ENCODE data around the gene IL36A.

The IL36A gene

DNA sequence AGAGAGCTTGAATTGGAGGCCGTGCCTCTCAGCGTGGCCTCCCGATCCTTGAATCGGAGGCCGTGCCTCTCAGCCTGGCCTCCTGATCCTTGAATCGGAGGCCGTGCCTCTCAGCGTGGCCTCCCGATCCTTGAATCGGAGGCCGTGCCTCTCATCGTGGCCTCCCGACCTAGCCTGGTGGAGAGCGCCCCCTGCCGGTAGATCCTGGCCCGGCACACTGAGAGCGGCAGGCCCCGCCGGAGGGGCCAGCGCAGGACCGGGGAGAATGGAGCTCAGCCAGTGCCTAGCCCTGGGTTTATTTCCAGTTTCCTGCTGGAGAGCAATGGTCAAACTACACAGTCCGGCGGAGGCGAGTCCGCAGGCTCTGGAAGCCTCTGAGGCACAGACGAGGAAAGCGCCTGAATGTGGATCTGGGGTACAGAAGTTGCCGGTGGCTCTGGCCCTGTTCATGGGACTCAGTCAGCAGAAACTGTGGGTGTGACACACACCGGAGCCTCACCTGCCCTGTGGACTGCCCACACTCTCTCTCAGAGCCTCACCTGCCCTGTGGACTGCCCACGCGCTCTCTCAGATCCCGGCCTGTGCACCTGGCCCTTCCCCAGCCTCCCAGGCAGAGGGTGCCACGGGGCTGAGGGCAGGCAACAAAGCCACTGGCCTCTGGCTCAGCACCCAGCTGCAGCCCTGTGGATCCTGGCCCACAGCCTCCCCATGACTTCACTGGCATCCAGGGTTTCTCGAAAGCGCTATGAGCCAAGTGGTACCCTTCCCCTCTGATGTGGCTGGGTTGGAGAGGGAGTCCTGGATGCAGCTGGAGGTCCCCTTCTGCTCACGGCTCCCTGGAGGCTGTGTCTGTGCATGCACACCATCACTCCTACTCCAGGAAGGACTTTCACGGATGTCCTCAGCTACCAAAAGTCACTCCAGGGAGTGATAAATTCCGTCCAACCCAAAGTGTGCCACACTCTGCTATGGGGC, 45.9 kb downstream of the IL36A start:
- no peaks in the 10 kb centered on the region for H3K36me3 ChIP-seq
- TF ChIP-seq, protein P1, sequence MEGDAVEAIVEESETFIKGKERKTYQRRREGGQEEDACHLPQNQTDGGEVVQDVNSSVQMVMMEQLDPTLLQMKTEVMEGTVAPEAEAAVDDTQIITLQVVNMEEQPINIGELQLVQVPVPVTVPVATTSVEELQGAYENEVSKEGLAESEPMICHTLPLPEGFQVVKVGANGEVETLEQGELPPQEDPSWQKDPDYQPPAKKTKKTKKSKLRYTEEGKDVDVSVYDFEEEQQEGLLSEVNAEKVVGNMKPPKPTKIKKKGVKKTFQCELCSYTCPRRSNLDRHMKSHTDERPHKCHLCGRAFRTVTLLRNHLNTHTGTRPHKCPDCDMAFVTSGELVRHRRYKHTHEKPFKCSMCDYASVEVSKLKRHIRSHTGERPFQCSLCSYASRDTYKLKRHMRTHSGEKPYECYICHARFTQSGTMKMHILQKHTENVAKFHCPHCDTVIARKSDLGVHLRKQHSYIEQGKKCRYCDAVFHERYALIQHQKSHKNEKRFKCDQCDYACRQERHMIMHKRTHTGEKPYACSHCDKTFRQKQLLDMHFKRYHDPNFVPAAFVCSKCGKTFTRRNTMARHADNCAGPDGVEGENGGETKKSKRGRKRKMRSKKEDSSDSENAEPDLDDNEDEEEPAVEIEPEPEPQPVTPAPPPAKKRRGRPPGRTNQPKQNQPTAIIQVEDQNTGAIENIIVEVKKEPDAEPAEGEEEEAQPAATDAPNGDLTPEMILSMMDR (IDR thresholded peaks at IDR 0.05) = no peak
- no peak overlapping the region for H3K27ac ChIP-seq
- no peak overlapping the region for H3K4me3 ChIP-seq (ENCODE audit: low read depth in 1 of 2, low read length in 1 of 2)
- H3K9me3 ChIP-seq = no peaks in the 10 kb centered on the region
- no peaks in the 10 kb centered on the region for H3K4me1 ChIP-seq (ENCODE audit: control insufficient read depth in 1 of 2, insufficient read depth in 1 of 2, low read depth in 1 of 2, low read length in 1 of 2)
- no peaks in the 10 kb centered on the region for H3K27me3 ChIP-seq

DNA sequence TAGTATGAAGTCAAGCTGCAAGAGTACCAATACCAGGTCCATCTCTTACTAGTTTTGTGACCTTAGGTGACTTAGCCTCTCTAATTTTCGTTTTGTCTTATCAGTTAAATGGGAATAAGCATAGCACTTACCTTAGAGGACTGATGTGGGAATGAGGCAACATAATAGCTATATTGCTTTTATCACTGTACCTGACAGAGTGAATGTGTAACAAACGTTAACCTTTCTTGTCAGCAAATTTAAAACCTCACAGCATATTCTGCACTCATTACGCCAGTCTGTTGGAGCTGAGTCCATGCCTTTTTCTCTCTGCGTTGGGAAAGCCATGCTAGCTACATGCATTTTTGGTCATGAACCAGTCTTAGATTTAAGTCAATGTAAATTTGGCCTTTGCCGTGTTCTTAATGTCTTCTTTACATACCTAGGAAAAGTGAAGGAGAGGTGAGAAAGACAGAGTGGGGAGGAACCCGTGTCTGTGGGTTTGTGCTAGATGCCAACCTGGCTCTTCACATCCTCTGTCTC, 47.2 kb downstream of the IL36A start, which contains the start of gene IL36B:
IL36B (minus strand) TSS at position 472 of the 522 bp plus-strand sequence.
- no peaks in the 10 kb centered on the region for H3K4me1 ChIP-seq (ENCODE audit: control insufficient read depth in 1 of 2, insufficient read depth in 1 of 2, low read depth in 1 of 2, low read length in 1 of 2)
- no peaks in the 10 kb centered on the region for H3K9me3 ChIP-seq
- no peak within 1 kb of the TSS for H3K27ac ChIP-seq
- no peak within 1 kb of the TSS for H3K4me3 ChIP-seq (ENCODE audit: low read depth in 1 of 2, low read length in 1 of 2)
- TF ChIP-seq, protein P1 (IDR thresholded peaks at IDR 0.05) = no peak
- no peaks in the 10 kb centered on the region for H3K36me3 ChIP-seq
- H3K27me3 ChIP-seq = no peaks in the 10 kb centered on the region

DNA sequence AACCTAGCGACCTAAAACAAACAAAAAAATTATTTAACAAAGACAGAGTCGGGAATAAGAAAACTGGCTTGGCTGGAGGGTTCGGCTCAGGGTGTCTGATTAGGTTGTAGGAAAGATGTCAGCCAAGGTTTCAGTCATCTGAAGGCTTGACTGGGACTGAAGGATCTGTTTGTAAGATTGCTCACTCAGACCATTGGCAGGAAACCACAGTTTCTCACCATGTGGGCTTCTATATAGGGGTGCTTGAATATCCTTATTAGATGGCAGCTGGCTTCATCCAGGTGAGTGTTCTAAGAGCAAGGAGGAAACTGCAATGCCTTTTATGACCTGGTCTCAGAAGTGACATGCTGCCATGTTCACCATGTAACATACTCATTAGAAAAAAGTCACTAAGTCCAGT, 48.4 kb downstream of the IL36A start:
- Histone ChIP-seq H3K4me3 (ENCODE audit: low read depth in 1 of 2, low read length in 1 of 2) (no peak overlapping the region), H3K4me1 (ENCODE audit: control insufficient read depth in 1 of 2, insufficient read depth in 1 of 2, low read depth in 1 of 2, low read length in 1 of 2) (no peaks in the 10 kb centered on the region), H3K9me3 (no peaks in the 10 kb centered on the region), H3K27ac (no peak overlapping the region), H3K36me3 (no peaks in the 10 kb centered on the region), H3K27me3 (no peaks in the 10 kb centered on the region)
- TF ChIP-seq, protein P1 (IDR thresholded peaks at IDR 0.05) = no peak

DNA sequence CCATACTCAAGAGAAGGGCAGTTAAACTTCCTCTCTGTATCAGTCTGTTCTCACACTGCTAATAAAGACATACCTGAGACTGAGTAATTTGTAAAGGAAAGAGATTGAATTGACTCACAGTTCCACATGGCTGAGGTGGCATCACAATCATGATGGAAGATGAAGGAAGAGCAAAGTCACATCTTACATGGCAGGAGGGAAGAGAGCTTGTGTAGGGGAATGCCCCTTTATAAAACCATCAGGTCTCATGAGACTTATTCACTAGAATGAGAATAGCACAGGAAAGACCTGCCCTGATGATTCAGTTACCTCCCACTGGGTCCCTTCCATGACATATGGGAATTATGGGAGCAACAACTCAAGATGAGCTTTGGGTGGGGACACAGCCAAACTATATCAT, 48.8 kb downstream of the IL36A start:
- TF ChIP-seq, protein P1 (IDR thresholded peaks at IDR 0.05) = no peak
- Histone ChIP-seq H3K9me3 (no peaks in the 10 kb centered on the region), H3K27me3 (peaks cover 1% of the 10 kb centered on the region), H3K4me3 (ENCODE audit: low read depth in 1 of 2, low read length in 1 of 2) (no peak overlapping the region), H3K36me3 (no peaks in the 10 kb centered on the region), H3K27ac (no peak overlapping the region), H3K4me1 (ENCODE audit: control insufficient read depth in 1 of 2, insufficient read depth in 1 of 2, low read depth in 1 of 2, low read length in 1 of 2) (no peaks in the 10 kb centered on the region)

DNA sequence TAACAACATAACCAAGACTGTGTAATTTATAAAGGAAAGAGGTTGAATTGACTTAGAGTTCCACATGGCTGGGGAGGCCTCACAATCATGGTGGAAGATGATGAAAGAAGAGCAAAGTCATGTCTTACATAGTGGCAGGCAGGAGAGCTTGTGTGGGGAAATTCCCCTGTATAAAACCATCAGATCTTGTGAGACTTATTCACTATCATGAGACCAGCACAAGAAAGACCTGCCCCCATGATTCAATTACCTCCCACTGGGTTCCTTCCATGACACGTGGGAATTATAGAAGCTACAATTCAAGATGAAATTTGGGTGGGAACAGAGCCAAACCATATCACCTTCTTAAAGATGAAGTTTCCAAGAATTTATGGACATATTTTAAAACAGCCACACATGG, 51.3 kb downstream of the IL36A start:
- no peak overlapping the region for H3K27ac ChIP-seq
- no peaks in the 10 kb centered on the region for H3K36me3 ChIP-seq
- H3K4me1 ChIP-seq (ENCODE audit: control insufficient read depth in 1 of 2, insufficient read depth in 1 of 2, low read depth in 1 of 2, low read length in 1 of 2) = no peaks in the 10 kb centered on the region
- H3K4me3 ChIP-seq (ENCODE audit: low read depth in 1 of 2, low read length in 1 of 2) = no peak overlapping the region
- H3K9me3 ChIP-seq = no peaks in the 10 kb centered on the region
- TF ChIP-seq, protein P1 (IDR thresholded peaks at IDR 0.05) = no peak
- H3K27me3 ChIP-seq = peaks cover 4% of the 10 kb centered on the region

Data from neutrophil (primary cell).